ENCODE data around the gene MISP.

Gene MISP

DNA sequence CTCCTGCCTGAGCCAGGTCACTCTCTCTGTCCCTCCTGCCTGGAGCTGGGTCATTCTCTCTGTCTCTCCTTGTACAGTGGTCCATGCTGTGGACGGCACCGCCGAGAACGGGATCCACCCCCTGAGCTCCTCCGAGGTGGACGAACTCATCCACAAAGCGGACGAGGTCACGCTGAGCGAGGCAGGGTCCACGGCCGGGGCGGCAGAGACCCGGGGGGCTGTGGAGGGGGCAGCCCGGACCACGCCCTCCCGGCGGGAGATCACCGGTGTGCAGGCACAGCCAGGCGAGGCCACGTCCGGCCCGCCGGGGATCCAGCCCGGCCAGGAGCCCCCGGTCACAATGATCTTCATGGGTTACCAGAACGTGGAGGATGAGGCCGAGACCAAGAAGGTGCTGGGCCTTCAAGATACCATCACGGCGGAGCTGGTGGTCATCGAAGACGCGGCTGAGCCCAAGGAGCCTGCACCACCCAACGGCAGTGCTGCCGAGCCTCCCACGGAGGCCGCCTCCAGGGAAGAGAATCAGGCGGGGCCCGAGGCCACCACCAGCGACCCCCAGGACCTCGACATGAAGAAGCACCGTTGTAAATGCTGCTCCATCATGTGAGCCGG is 4.6 kb upstream of the MISP start:
- no peak overlapping the region for H3K9ac ChIP-seq
- no peak overlapping the region for H3K4me2 ChIP-seq
- peaks cover 36 to 56% (median 49%) of the 10 kb centered on the region in 11 experiments for H3K9me3 ChIP-seq (replicated peaks in 1 of 11)
- H3K27ac ChIP-seq = no peak overlapping the region
- H4K20me1 ChIP-seq = no peaks in the 10 kb centered on the region; a peak in 1 of 22 replicates
- no peak overlapping the region for H3K4me3 ChIP-seq
- no peak for TF ChIP-seq Cebpa-rat (IDR thresholded peaks at IDR 0.05)
- H3K4me1 ChIP-seq = peaks cover 3 to 10% (median 9%) of the 10 kb centered on the region in 10 experiments; a peak in 17 of 20 replicates
- no peaks in the 10 kb centered on the region for H3K27me3 ChIP-seq
- peaks cover 7 to 38% (median 23%) of the 10 kb centered on the region in 11 experiments; a peak in 18 of 22 replicates for H3K36me3 ChIP-seq

- Histone ChIP-seq H3K27ac (no peak overlapping the region), H3K4me1 (peaks cover 7 to 16% (median 10%) of the 10 kb centered on the region in 10 experiments; a peak in 18 of 20 replicates), H3K4me2 (no peak overlapping the region), H3K36me3 (peaks cover 7 to 38% (median 23%) of the 10 kb centered on the region in 11 experiments; a peak in 18 of 22 replicates), H3K27me3 (no peaks in the 10 kb centered on the region), H4K20me1 (no peaks in the 10 kb centered on the region; a peak in 1 of 22 replicates), H3K9ac (no peak overlapping the region), H3K9me3 (replicated peaks in 1 of 11) (peaks cover 36 to 56% (median 49%) of the 10 kb centered on the region in 11 experiments), H3K4me3 (no peak overlapping the region)
- TF ChIP-seq Cebpa-rat (IDR thresholded peaks at IDR 0.05) = no peak
Measured at GRCh38 chr19:746956-747355, 4.0 kb upstream of the MISP start.

DNA sequence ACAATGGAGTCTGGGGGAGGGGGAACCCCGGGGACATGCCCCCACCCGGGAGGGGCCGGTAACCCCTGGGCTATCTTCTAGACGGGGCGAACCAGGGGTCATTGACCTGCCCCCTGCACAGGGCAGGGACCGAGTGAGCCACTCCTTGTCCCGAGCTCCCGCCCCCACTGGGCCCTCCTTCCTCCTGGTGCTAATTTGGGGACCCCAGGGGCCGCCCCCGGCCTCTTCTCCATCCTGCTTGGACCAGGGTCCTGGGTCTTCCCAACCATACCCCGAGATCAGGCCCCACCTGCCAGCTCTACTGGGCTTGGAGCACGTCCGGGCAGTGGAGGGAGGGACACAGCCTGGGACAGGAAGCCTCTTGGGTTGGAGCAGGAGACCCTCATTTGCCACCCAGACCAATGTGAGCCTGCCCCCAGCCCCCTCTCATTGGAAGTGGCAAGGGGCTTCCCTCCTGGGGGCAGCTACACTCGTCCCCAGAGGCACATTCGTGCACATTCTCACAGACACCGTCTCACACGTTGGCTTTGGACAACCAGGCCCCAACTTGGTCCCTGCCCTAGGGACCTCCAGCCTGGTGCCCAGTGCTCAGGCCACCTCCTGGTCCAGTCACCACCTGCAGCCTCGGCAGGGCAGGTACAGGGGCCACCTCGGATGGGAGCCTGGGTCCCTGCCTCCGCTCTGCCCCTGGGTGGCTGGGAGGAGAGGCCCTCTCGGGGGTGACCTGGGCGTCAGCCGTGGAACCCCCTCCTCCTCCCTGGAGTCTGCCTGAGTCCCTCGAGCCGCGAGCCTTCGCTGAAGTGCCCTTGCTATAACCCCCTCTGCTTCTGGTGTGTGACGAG is 3.3 kb upstream of the MISP start:
- H3K27me3 ChIP-seq = no peaks in the 10 kb centered on the region
- no peak overlapping the region for H3K9ac ChIP-seq
- H4K20me1 ChIP-seq = no peaks in the 10 kb centered on the region; a peak in 1 of 22 replicates
- no peak overlapping the region for H3K4me3 ChIP-seq
- peaks cover 36 to 52% (median 49%) of the 10 kb centered on the region in 11 experiments for H3K9me3 ChIP-seq (replicated peaks in 1 of 11)
- TF ChIP-seq Cebpa-rat (IDR thresholded peaks at IDR 0.05) = no peak
- H3K4me1 ChIP-seq = peaks cover 8 to 21% (median 12%) of the 10 kb centered on the region in 10 experiments; a peak in 19 of 20 replicates
- H3K4me2 ChIP-seq = no peak overlapping the region
- peaks cover 7 to 34% (median 22%) of the 10 kb centered on the region in 11 experiments; a peak in 18 of 22 replicates for H3K36me3 ChIP-seq
- H3K27ac ChIP-seq = no peak overlapping the region

DNA sequence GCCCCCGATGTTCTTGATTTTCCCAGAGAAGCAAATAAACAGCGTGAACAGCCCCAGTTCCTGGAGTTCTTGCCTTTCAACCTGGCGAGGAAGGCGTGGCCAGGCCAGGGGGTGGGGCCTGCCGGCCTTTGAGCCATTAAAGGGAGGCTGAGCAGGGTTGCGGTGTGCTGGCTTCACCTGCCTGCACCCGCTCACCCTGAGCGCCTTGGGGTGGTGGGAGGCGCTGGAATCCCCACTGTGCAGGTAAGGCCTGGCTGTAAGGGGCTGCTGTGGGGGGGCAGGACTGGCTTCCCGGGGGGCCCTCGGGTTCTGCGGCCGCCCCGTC is 2.7 kb upstream of the MISP start:
- H3K4me2 ChIP-seq = no peak overlapping the region
- TF ChIP-seq Cebpa-rat (IDR thresholded peaks at IDR 0.05) = no peak
- no peak overlapping the region for H3K27ac ChIP-seq
- no peaks in the 10 kb centered on the region for H3K27me3 ChIP-seq
- no peaks in the 10 kb centered on the region; a peak in 1 of 22 replicates for H4K20me1 ChIP-seq
- H3K4me1 ChIP-seq = peaks cover 8 to 24% (median 15%) of the 10 kb centered on the region in 10 experiments
- no peak overlapping the region for H3K9ac ChIP-seq
- H3K9me3 ChIP-seq (replicated peaks in 1 of 11) = peaks cover 31 to 47% (median 44%) of the 10 kb centered on the region in 11 experiments
- peaks cover 7 to 31% (median 20%) of the 10 kb centered on the region in 11 experiments; a peak in 17 of 22 replicates for H3K36me3 ChIP-seq
- no peak overlapping the region for H3K4me3 ChIP-seq

- Histone ChIP-seq H3K27ac (no peak overlapping the region), H4K20me1 (no peaks in the 10 kb centered on the region; a peak in 1 of 22 replicates), H3K4me3 (no peak overlapping the region), H3K9ac (no peak overlapping the region), H3K9me3 (replicated peaks in 1 of 11) (peaks cover 15 to 31% (median 29%) of the 10 kb centered on the region in 11 experiments; a peak in 21 of 22 replicates), H3K36me3 (peaks cover 7 to 28% (median 20%) of the 10 kb centered on the region in 11 experiments; a peak in 17 of 22 replicates), H3K27me3 (no peaks in the 10 kb centered on the region), H3K4me1 (peaks cover 12 to 37% (median 25%) of the 10 kb centered on the region in 10 experiments), H3K4me2 (no peak overlapping the region)
- TF ChIP-seq Cebpa-rat (IDR thresholded peaks at IDR 0.05) = no peak
Measured at GRCh38 chr19:749811-750210, 1.1 kb upstream of the MISP start.

GRCh38 chr19:751501-752341 is 809 bp downstream of the MISP start:
- Histone ChIP-seq H3K4me1 (peaks cover 12 to 41% (median 26%) of the 10 kb centered on the region in 10 experiments), H3K27me3 (no peaks in the 10 kb centered on the region), H3K9ac (peak overlapping the region in 3 of 11 experiments; percentile 46 to 62 (median 54); a peak in 5 of 22 replicates), H3K4me3 (no peak overlapping the region), H3K9me3 (replicated peaks in 1 of 11) (peaks cover 16 to 21% (median 19%) of the 10 kb centered on the region in 11 experiments), H3K4me2 (peak overlapping the region in 5 of 11 experiments; percentile 10 to 71 (median 63); a peak in 7 of 22 replicates), H4K20me1 (no peaks in the 10 kb centered on the region; a peak in 1 of 22 replicates), H3K27ac (peak overlapping the region in 4 of 11 experiments; percentile 14 to 52 (median 40); a peak in 6 of 22 replicates), H3K36me3 (peaks cover 0 to 14% (median 12%) of the 10 kb centered on the region in 11 experiments; a peak in 14 of 22 replicates)
- no peak for TF ChIP-seq Cebpa-rat (IDR thresholded peaks at IDR 0.05)

- Histone ChIP-seq H3K4me3 (no peak overlapping the region; a peak in 1 of 20 replicates), H3K27ac (peak overlapping the region in 10 of 11 experiments; percentile 50 to 79 (median 63); a peak in 18 of 22 replicates), H3K4me2 (peak overlapping the region; percentile 40 to 71 (median 59))
Measured at GRCh38 chr19:752652-753517, 2.0 kb downstream of the MISP start.

More at GRCh38 chr19:752652-753517, 2.0 kb downstream of the MISP start:
- Histone ChIP-seq H3K36me3 (peaks cover 0 to 2% (median under 1%) of the 10 kb centered on the region in 11 experiments; a peak in 5 of 22 replicates), H4K20me1 (no peaks in the 10 kb centered on the region; a peak in 1 of 22 replicates), H3K4me1 (peaks cover 12 to 47% (median 30%) of the 10 kb centered on the region in 10 experiments), H3K9me3 (replicated peaks in 1 of 11) (peaks cover 17 to 21% (median 20%) of the 10 kb centered on the region in 11 experiments), H3K27me3 (no peaks in the 10 kb centered on the region), H3K9ac (peak overlapping the region in 8 of 11 experiments; percentile 15 to 67 (median 51); a peak in 9 of 22 replicates)
- peak in 9 of 11 experiments; percentile 6 to 84 (median 32); a peak in 8 of 22 replicates for TF ChIP-seq Cebpa-rat (IDR thresholded peaks at IDR 0.05)
